GM12878 (cell line): ENCODE measurements around the gene BICD1. TPM values are rescaled to one million over a fixed set of nuclear protein-coding genes. Genes with fewer than 3 reads are reported as not detected.

Experiments used
- ATAC-seq: fragments of 200-7000 bp; cut with Tn5 transposase; 3 replicates; pipeline ENCODE4 v1.9.1; 2020; ENCODE audit warnings: mild to moderate bottlenecking, moderate library complexity
- BruUV-seq: library from RNA; stranded (reverse); fragments of 400-500 nt; replicated peaks from 2 replicates; lab custom pipeline; 2021; lab: Mats Ljungman, UMichigan
- CTCF ChIA-PET: fragments of 300-600 bp; sonication (Branson Sonifier 250); formaldehyde crosslinking; extraction: SDS; loops from one replicate; lab custom pipeline; 2021; ENCODE audit warnings: inconsistent platforms; lab: Yijun Ruan, JAX
- POLR2A ChIA-PET: fragments of 350-600 bp; formaldehyde crosslinking; extraction: SDS; loops from one replicate; lab custom pipeline; 2021; ENCODE audit warnings: inconsistent platforms; lab: Charles Lee
- RAD21 ChIA-PET: fragments of 300-600 bp; sonication (Branson Sonifier 250); formaldehyde crosslinking; loops from one replicate; lab custom pipeline; 2023; ENCODE audit warnings: antibody characterized with exemption; ENCODE audit not compliant: unreplicated experiment; lab: Charles Lee
- SMC1A ChIA-PET: fragments of 300-600 bp; sonication (Branson Sonifier 250); formaldehyde crosslinking; loops from one replicate; lab custom pipeline; 2023; ENCODE audit not compliant: unreplicated experiment, uncharacterized antibody; lab: Charles Lee
- DNase-seq: peaks from one replicate; pipeline ENCODE4 v3.0.0-alpha.2; 2011; ENCODE audit warnings: low read depth, low spot score
- FAIRE-seq: peaks from 3 replicates; lab custom pipeline; 2011; peaks lifted over from hg19 to GRCh38; lab: Jason Lieb, UNC
- H2AFZ ChIP-seq: 2 replicates; pipeline ENCODE4 v1.6.0; 2011; ENCODE audit warnings: low read depth, low read length, control low read depth; ENCODE audit not compliant: control insufficient read depth
- H3K27ac ChIP-seq: 2 replicates; pipeline ENCODE4 v1.5.1; 2011; ENCODE audit warnings: control low read depth; ENCODE audit not compliant: control insufficient read depth, insufficient read depth
- H3K27me3 ChIP-seq, 2 experiments: replicated peaks in 1 of 2; 2 replicates each; pipeline versions ENCODE4 v1.6.0 to v1.6.1; 2011; ENCODE audit warnings: low read length in 1 of 2; ENCODE audit not compliant: control insufficient read depth in 2 of 2, insufficient read depth in 2 of 2
- H3K36me3 ChIP-seq, 2 experiments: 2 replicates each; pipeline ENCODE4 v1.5.1; 2011; ENCODE audit warnings: low read length in 1 of 2; ENCODE audit not compliant: control insufficient read depth in 2 of 2, insufficient read depth in 2 of 2
- H3K4me1 ChIP-seq: 2 replicates; pipeline ENCODE4 v1.6.1; 2011; ENCODE audit warnings: mild to moderate bottlenecking, low read length, moderate library complexity, mixed read lengths; ENCODE audit not compliant: control insufficient read depth, insufficient read depth
- H3K4me2 ChIP-seq: 2 replicates; pipeline ENCODE4 v1.6.0; 2011; ENCODE audit warnings: control low read depth; ENCODE audit not compliant: control insufficient read depth, insufficient read depth
- H3K4me3 ChIP-seq: fragments of 200-600 bp; sonication (generic); 2 replicates; pipeline ENCODE4 v1.5.1; 2016
- H3K79me2 ChIP-seq: 2 replicates; pipeline ENCODE4 v1.6.0; 2011; ENCODE audit warnings: low read length; ENCODE audit not compliant: control insufficient read depth, insufficient read depth
- H3K9ac ChIP-seq: 2 replicates; pipeline ENCODE4 v1.8.0; 2011; ENCODE audit warnings: low read length, control low read depth, mixed read lengths; ENCODE audit not compliant: control insufficient read depth, insufficient read depth
- H3K9me3 ChIP-seq: replicated peaks from 3 replicates; pipeline ENCODE4 v1.5.1; 2011; ENCODE audit warnings: mild to moderate bottlenecking, low read length; ENCODE audit not compliant: control insufficient read depth, insufficient read depth
- H4K20me1 ChIP-seq: 2 replicates; pipeline ENCODE4 v1.6.0; 2011; ENCODE audit not compliant: control insufficient read depth, insufficient read depth
- NRF1 ChIP-seq: conservative IDR thresholded peaks from 2 replicates; pipeline ENCODE4 v1.6.1; 2011; ENCODE audit warnings: mild to moderate bottlenecking, low read depth, low read length, improper control_type of control experiment
- RUNX3 ChIP-seq: IDR thresholded peaks from 2 replicates; pipeline ENCODE4 v1.6.1; 2012; ENCODE audit warnings: low read length, inconsistent platforms
- WGBS: methylation state at CpG from one replicate; pipeline ENCODE4 v1.1.6; 2016; ENCODE audit warnings: low lambda C conversion rate; ENCODE audit not compliant: insufficient replicate concordance, insufficient coverage; ENCODE audit errors: missing lambda C conversion rate; 5-methylcytosine and 5-hydroxymethylcytosine counted together
- in situ Hi-C: fragments of 300-500 bp; cut with MboI; formaldehyde crosslinking; loops from 9 replicates; pipeline ENCODE4 v1.14.3; 2018; ENCODE audit warnings: mixed read lengths
- intact Hi-C: fragments of 100-400 bp; cut with micrococcal nuclease; formaldehyde crosslinking; loops from one replicate; pipeline ENCODE4 v1.14.2; 2022; ENCODE audit not compliant: unreplicated experiment
- polyA plus RNA-seq, 11 experiments: library from polyadenylated mRNA; depleted of rRNA in 4 of 11; unstranded in 6 of 11; stranded (reverse) in 5 of 11; fragments of >200 nt; fragmentation: Nextera tagmentation in 4 of 11; fragmentation: Illumina TruSeq in 1 of 11; extraction: Ambion mirVana in 4 of 11; extraction: Trizol in 1 of 11; gene quantifications; 1 replicate in 1 of 11; 2 replicates in 10 of 11; pipeline versions ENCODE4 v1.2.1 to v1.2.3, GENCODE V29; 2011 to 2016; ENCODE audit warnings: inconsistent platforms in 2 of 11, missing spikeins in 2 of 11, low read depth in 1 of 11
- total RNA-seq, 4 experiments: library from RNA; depleted of rRNA in 3 of 4; stranded (reverse); fragments of >200 nt in 3 of 4; fragmentation: Illumina TruSeq in 1 of 4; extraction: Trizol in 1 of 4; gene quantifications; 2 replicates each; pipeline versions ENCODE4 v1.2.1 to v1.2.3, GENCODE V29; 2013 to 2021
- TF ChIP-seq, protein P1 (sequence below): fragments of 450-650 bp; IDR thresholded peaks from 2 replicates; pipeline ENCODE4 v1.6.1; 2017; ENCODE audit warnings: mild to moderate bottlenecking
- TF ChIP-seq, protein P2 (sequence below): fragments of 450-650 bp; IDR thresholded peaks from 2 replicates; pipeline ENCODE4 v1.6.1; 2016; ENCODE audit warnings: mild to moderate bottlenecking, moderate library complexity, borderline replicate concordance

The BICD1 gene
- total and polyA plus RNA-seq, 10 of the 15 experiments (the other 5 are each of a cell fraction or from before 2014, with no cell fraction given) = 4.7 to 32.5 (median 14.4) TPM

DNA sequence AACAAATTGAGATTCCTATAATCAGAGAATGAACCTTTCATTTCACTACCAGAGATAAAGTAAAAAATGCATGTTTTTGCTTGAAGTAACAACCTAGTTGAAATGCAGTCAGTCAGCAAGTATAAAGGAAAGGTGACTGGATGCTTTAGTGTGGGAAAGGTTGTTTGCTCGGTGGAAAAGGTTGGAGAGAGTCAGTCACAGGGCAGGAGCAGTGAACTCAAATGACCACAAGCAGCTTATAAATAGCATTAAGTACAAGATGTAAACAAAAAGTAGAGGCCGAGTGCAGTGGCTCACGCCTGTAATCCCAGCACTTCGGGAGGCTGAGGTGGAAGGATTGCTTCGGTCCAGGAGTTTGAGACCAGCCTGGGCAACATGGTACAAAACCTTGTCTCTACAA, 194.6 kb downstream of the BICD1 start:
- H3K4me2 ChIP-seq = peak overlapping the region; percentile 81
- H3K27me3 ChIP-seq = no peaks in the 10 kb centered on the region
- intact Hi-C loops = no loop called here
- ATAC-seq = no peak
- peak overlapping the region; percentile 70 for H2AFZ ChIP-seq
- RAD21 ChIA-PET = interaction anchor here (0.7 to 2.3 kb wide), 6 partner anchors 195 to 648 kb away, joined by 3 to 7 read pairs (median 3); partner anchors contain the start of gene RESF1
- BruUV-seq = no TSS peak
- H3K27ac ChIP-seq = peak overlapping the region; percentile 69
- no peaks in the 10 kb centered on the region; the same call in 1 of the 2 replicates for H3K79me2 ChIP-seq
- H4K20me1 ChIP-seq = no peaks in the 10 kb centered on the region
- 0 out of 2 replicates have a peak, but pooled peaks have one; percentile 14 for TF ChIP-seq RUNX3
- no peak for TF ChIP-seq NRF1
- H3K4me1 ChIP-seq = peaks cover 9% of the 10 kb centered on the region
- H3K36me3 ChIP-seq = no peaks in the 10 kb centered on the region
- WGBS = 41% methylated on average over 5 of the region's 5 CpGs
- CTCF ChIA-PET = interaction anchor here (1.0 to 2.6 kb wide), 6 partner anchors 8 to 648 kb away, joined by 3 to 8 read pairs (median 4); partner anchors contain the start of gene BICD1
- no peak for FAIRE-seq
- DNase-seq = no peak
- H3K4me3 ChIP-seq = peak overlapping the region; percentile 12; the same call in 1 of the 2 replicates
- in situ Hi-C loops = loop anchor here (5.0 kb wide), 1 partner anchor 619 kb away; no protein-coding TSS in a partner anchor
- peak overlapping the region; percentile 34; the same call in 1 of the 2 replicates for H3K9ac ChIP-seq
- POLR2A ChIA-PET = interaction anchor here (0.6 kb wide), 1 partner anchor 615 kb away, joined by 10 read pairs; no protein-coding TSS in a partner anchor
- SMC1A ChIA-PET = interaction anchor here (0.6 to 3.6 kb wide), 8 partner anchors 11 to 647 kb away, joined by 3 to 12 read pairs (median 4); no protein-coding TSS in a partner anchor
- H3K9me3 ChIP-seq = no peaks in the 10 kb centered on the region

DNA sequence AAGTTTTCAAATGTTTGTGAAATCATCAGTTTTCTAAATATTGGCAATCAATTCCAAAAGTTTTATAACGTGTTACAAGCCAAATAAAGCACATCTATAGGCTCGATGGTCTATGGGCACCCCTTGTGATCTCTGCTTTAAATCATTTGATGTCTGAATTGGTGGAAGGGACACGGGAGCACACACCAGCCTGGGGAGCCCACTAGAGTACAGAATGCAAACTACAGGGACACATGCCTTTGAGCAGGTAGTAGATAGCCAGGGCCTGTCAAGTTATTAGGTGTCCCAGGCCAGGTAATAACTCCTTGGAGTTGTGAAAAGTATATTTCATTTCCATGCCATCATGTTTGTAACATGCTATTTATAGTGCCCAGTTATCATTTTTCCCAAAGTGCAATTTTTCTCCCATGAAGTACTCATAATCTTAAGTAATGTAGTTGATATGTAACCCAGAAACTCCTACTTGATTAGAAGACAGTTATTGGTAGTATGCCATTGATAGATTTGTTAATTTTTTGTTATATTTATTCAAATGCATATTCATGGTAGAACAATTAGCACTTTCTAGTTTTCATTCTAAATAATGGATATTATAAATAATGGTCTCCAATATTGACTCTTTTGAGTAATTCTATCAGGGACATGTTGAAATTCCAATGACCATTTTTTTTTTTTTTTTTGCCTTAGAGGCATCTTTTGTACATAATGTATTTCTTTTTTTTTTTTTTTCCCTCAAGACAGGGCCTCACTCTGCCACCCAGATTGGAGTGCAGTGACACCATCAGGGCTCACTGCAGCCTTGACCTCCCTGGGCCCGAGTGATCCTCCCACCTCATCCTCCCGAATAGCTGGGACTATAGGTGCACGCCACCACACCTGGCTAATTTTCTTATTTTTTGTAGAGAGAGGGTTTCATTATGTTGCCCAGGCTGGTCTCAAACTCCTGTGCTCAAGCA, 195.8 kb downstream of the BICD1 start:
- DNase-seq (peak; percentile 63), FAIRE-seq (peak; percentile 68), ATAC-seq (peak; percentile 100)
- no TSS peak for BruUV-seq
- ChIA-PET SMC1A (interaction anchor here (0.7 to 3.6 kb wide), 5 partner anchors 195 to 649 kb away, joined by 3 to 12 read pairs (median 3); no protein-coding TSS in a partner anchor), RAD21 (interaction anchor here (1.0 to 2.3 kb wide), 5 partner anchors 197 to 649 kb away, joined by 3 to 7 read pairs (median 3); no protein-coding TSS in a partner anchor), POLR2A (no interaction called here), CTCF (interaction anchor here (1.0 to 1.5 kb wide), 5 partner anchors 10 to 242 kb away, joined by 3 to 5 read pairs (median 3); no protein-coding TSS in a partner anchor)
- Histone ChIP-seq H4K20me1 (no peaks in the 10 kb centered on the region), H3K4me2 (peak overlapping the region; percentile 54), H3K9me3 (no peaks in the 10 kb centered on the region), H3K9ac (peak overlapping the region; percentile 25), H3K4me3 (no peak overlapping the region), H3K36me3 (no peaks in the 10 kb centered on the region), H3K27me3 (no peaks in the 10 kb centered on the region), H3K27ac (peak overlapping the region; percentile 69), H3K4me1 (peaks cover 9% of the 10 kb centered on the region), H2AFZ (peak overlapping the region; percentile 71), H3K79me2 (no peaks in the 10 kb centered on the region; the same call in 1 of the 2 replicates)
- intact Hi-C loops = loop anchor here (2.0 kb wide), 2 partner anchors 242 to 620 kb away; no protein-coding TSS in a partner anchor
- 49% methylated on average over 6 of the region's 6 CpGs for WGBS
- in situ Hi-C loops = loop anchor here (5.0 kb wide), 1 partner anchor 620 kb away; no protein-coding TSS in a partner anchor
- TF ChIP-seq, protein P1, sequence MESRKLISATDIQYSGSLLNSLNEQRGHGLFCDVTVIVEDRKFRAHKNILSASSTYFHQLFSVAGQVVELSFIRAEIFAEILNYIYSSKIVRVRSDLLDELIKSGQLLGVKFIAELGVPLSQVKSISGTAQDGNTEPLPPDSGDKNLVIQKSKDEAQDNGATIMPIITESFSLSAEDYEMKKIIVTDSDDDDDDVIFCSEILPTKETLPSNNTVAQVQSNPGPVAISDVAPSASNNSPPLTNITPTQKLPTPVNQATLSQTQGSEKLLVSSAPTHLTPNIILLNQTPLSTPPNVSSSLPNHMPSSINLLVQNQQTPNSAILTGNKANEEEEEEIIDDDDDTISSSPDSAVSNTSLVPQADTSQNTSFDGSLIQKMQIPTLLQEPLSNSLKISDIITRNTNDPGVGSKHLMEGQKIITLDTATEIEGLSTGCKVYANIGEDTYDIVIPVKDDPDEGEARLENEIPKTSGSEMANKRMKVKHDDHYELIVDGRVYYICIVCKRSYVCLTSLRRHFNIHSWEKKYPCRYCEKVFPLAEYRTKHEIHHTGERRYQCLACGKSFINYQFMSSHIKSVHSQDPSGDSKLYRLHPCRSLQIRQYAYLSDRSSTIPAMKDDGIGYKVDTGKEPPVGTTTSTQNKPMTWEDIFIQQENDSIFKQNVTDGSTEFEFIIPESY = no peak
- TF ChIP-seq, protein P2, sequence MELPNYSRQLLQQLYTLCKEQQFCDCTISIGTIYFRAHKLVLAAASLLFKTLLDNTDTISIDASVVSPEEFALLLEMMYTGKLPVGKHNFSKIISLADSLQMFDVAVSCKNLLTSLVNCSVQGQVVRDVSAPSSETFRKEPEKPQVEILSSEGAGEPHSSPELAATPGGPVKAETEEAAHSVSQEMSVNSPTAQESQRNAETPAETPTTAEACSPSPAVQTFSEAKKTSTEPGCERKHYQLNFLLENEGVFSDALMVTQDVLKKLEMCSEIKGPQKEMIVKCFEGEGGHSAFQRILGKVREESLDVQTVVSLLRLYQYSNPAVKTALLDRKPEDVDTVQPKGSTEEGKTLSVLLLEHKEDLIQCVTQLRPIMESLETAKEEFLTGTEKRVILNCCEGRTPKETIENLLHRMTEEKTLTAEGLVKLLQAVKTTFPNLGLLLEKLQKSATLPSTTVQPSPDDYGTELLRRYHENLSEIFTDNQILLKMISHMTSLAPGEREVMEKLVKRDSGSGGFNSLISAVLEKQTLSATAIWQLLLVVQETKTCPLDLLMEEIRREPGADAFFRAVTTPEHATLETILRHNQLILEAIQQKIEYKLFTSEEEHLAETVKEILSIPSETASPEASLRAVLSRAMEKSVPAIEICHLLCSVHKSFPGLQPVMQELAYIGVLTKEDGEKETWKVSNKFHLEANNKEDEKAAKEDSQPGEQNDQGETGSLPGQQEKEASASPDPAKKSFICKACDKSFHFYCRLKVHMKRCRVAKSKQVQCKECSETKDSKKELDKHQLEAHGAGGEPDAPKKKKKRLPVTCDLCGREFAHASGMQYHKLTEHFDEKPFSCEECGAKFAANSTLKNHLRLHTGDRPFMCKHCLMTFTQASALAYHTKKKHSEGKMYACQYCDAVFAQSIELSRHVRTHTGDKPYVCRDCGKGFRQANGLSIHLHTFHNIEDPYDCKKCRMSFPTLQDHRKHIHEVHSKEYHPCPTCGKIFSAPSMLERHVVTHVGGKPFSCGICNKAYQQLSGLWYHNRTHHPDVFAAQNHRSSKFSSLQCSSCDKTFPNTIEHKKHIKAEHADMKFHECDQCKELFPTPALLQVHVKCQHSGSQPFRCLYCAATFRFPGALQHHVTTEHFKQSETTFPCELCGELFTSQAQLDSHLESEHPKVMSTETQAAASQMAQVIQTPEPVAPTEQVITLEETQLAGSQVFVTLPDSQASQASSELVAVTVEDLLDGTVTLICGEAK = no peak
